ENCODE results near the gene SLC24A3.

GRCh38 chr20:19274412-19275015 lies 62.1 kb downstream of the SLC24A3 start:
- TF ChIP-seq CTCF (optimal IDR thresholded peaks at IDR 0.05 in 1 of 3, IDR thresholded peaks at IDR 0.05 in 1 of 3, conservative IDR thresholded peaks at IDR 0.05 in 1 of 3; ENCODE audit: extremely low read depth in 1 of 3, insufficient read depth in 2 of 3, low read length in 3 of 3) (no peak), EZH2 (IDR thresholded peaks at IDR 0.05; ENCODE audit: low read length) (no peak)
